GM21529 (cell line): Measurements from ENCODE around the gene PEX10.
"Not testable (repeated sequence)": the region's sequence is repeated elsewhere in the genome, so short reads cannot be mapped to it uniquely, and the experiment has no call there.

Source experiments
- ATAC-seq: cut with Tn5 transposase; IDR thresholded peaks from one replicate; pipeline ENCODE4 v1.9.1; 2021; ENCODE audit not compliant: unreplicated experiment

PEX10 gene

GRCh38 chr1:2443277-2444137 is 31.1 kb upstream of the PEX10 start:
- ATAC-seq, result no peak

- ATAC-seq, result no peak
These were observed 30.3 kb upstream of the PEX10 start for GRCh38 chr1:2442661-2443060.

GRCh38 chr1:2441746-2442145 is 29.4 kb upstream of the PEX10 start:
- ATAC-seq, result no peak

- ATAC-seq, result not testable (repeated sequence)
These were observed 28.0 kb upstream of the PEX10 start for GRCh38 chr1:2440346-2440745.

- no peak for ATAC-seq
These were observed 27.0 kb upstream of the PEX10 start for GRCh38 chr1:2439369-2439768.

- no peak for ATAC-seq
These were observed 26.3 kb upstream of the PEX10 start for GRCh38 chr1:2438641-2439040.

GRCh38 chr1:2438038-2438437 is 25.7 kb upstream of the PEX10 start:
- ATAC-seq, result no peak

GRCh38 chr1:2437617-2438016 is 25.3 kb upstream of the PEX10 start:
- no peak for ATAC-seq

- no peak for ATAC-seq
These were observed 24.5 kb upstream of the PEX10 start for GRCh38 chr1:2436876-2437275.

GRCh38 chr1:2435746-2436355 is 23.5 kb upstream of the PEX10 start:
- no peak for ATAC-seq

GRCh38 chr1:2435091-2435490 is 22.7 kb upstream of the PEX10 start:
- ATAC-seq, result no peak

GRCh38 chr1:2433936-2434655 is 21.7 kb upstream of the PEX10 start:
- ATAC-seq, result no peak

GRCh38 chr1:2433196-2433595 is 20.8 kb upstream of the PEX10 start:
- ATAC-seq, result no peak

GRCh38 chr1:2432441-2432844 is 20.1 kb upstream of the PEX10 start:
- ATAC-seq, result no peak

- no peak for ATAC-seq
These were observed 19.2 kb upstream of the PEX10 start for GRCh38 chr1:2431518-2431917.

GRCh38 chr1:2431103-2431502 is 18.7 kb upstream of the PEX10 start:
- no peak for ATAC-seq

GRCh38 chr1:2430592-2430973 is 18.2 kb upstream of the PEX10 start:
- ATAC-seq, result no peak

- no peak for ATAC-seq
These were observed 17.6 kb upstream of the PEX10 start for GRCh38 chr1:2429780-2430591.

- ATAC-seq, result no peak
These were observed 16.1 kb upstream of the PEX10 start for GRCh38 chr1:2428490-2428889.

- no peak for ATAC-seq
These were observed 15.6 kb upstream of the PEX10 start for GRCh38 chr1:2427976-2428375.

- no peak for ATAC-seq
These were observed 14.7 kb upstream of the PEX10 start for GRCh38 chr1:2427051-2427450.
